Stimulated activated CD8-positive, alpha-beta memory T cell treated with anti-CD3 and anti-CD28 coated beads, Interleukin-15, amount 100 ng/mL, for 48 hours (primary cell): Measurements from ENCODE around the gene RAI1.

Experiments used
- DNase-seq, 2 donors: peaks; one replicate each; pipeline ENCODE4 v3.0.0-alpha.2; 2020; ENCODE audit warnings: low read depth in 2 of 2

RAI1 gene

DNA sequence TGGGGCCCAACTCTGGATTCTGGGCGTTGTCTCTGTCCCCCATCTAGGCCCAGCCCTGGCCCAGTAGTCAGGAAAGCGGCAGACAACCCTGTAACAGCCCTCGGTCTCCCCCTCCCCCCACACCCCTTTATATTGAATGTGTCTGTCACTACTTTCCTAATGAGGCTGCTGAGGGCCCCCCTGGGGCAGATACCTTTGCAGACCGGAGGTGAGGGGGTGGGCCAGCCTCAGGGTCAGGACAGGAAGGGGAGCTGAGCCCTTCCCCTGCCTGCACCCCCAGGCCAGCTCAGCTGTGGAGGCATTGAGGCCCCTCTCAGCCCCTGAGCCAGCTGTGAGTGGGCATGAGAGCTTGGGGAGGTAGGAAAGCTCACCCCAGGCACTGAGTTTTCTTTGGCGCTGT is 17.1 kb downstream of the RAI1 start:
- no peak for DNase-seq

GRCh38 chr17:17698869-17699351 is 17.7 kb downstream of the RAI1 start:
- no peak for DNase-seq

- DNase-seq, result no peak
Observed at GRCh38 chr17:17699491-17699890, 18.2 kb downstream of the RAI1 start.

- no peak for DNase-seq
Observed at GRCh38 chr17:17700251-17700969, 19.2 kb downstream of the RAI1 start.

- DNase-seq, result no peak
Observed at GRCh38 chr17:17701112-17701511, 19.9 kb downstream of the RAI1 start.

DNA sequence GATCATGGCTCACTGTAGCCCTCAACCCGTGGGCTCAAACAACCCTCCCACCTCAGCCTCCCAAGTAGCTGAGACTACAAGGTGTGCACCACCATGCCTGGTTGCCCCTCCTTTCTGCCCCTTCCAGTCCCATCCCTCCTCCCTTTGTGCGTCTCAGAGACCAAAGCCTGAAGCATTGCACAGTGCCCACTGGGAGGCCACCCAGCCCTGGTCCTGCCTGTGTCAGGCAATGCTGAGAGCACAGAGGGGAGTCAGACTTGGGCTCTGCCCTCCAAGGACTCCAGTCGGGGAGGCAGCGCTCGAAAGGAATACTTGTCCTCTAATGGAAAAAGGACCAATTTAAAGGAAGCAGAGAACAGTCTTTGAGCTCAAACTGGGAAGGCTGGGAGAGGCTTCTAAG is 20.4 kb downstream of the RAI1 start:
- DNase-seq, result no peak

GRCh38 chr17:17702449-17703139 is 21.3 kb downstream of the RAI1 start:
- DNase-seq, result no peak

DNA sequence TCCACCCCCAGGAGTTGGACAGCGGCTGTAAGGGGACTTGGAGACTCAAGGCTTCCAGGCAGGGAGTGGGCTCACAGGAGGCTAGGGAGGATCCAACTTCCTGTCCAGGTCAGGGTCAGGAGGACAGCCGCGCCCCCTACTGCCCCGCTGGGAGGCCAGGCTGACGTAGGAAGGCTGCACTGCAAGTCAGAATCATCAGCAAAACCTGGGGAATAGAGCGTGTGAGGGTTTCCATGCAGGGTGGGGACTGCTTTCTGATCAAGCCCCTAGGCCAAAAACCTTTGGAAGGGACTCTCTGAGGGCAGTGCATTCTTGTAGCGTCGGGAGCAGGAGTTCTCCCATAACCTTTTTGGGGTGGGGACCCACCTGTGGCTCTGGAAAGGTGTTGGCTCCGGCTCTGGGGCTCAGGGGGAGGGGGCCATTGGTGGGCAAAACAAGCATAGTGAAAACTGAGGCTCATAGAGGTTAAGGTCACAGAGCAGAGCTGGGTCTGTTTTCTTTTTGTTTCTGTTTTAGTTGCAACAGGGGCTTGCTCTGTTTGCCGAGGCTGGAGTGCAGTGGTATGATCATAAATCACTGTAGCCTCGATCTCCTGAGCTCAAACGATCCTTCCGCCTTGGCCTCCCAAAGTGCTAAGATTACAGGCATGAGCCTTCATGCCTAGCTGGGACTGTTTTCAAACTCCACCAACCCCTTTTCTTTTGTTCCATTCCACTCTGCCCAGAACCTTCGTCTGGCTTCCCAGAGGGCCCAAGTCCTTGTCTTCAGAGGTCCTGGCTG is 22.1 kb downstream of the RAI1 start:
- DNase-seq, result no peak

DNA sequence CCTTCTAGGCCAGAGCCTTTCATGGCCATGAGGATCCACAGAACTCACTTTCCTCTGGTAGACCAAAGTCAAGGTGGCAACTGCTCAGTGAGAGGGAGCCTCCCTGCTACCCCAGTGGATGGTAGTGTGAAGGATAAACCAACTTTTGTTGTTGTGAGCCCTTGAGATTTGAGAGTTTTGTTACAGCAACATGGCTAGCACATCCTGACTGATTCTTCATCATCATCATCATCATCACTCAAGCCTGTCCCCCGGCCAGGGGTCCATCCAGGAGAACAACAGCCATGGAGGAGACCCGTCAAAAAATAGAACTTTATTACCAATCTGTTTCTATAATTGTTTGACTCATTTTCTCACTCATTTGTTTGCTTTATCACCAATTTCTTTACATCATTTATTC is 23.7 kb downstream of the RAI1 start:
- DNase-seq, result no peak

- DNase-seq, result no peak
Observed at GRCh38 chr17:17706140-17707060, 25.1 kb downstream of the RAI1 start.

DNA sequence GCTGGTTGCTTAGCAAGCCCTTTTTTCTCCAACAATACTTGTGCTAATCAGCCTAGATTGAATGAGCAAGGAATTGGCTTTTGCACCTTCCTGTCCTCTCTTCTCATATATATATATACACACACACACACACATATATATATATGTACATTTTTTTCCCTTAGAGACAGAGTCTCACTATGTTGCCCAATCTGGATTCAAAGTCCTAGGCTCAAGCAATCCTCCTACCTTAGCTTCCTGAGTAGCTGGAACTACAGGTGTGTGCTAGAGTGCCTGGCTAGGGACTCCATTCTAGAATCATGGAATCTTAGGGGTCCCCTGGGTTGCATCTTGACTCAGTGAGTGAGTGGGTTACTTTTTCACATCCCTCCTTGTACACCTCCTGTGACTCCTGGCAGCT is 27.0 kb downstream of the RAI1 start:
- no peak for DNase-seq

- no peak for DNase-seq
Observed at GRCh38 chr17:17708816-17709215, 27.6 kb downstream of the RAI1 start.

- DNase-seq, result no peak
Observed at GRCh38 chr17:17709815-17710321, 28.6 kb downstream of the RAI1 start.

DNA sequence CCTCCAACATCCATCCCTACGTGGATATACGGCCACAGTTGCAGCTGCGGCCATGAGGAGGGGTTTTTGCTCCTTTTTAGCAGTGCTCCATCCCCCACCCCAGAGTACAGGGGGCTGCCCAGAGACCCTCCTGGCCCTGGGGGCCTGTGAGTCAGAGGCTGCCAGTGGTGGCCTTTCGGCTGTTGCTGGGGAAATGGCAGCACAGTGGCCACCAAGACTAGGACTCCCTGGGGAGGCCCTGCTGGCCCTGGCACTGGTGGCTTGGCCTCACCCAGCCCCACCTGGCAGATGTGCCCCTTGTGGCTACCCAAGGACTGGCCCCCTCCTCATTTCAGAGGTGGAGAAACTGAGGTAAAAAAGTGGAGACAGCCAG is 29.1 kb downstream of the RAI1 start:
- no peak for DNase-seq

DNA sequence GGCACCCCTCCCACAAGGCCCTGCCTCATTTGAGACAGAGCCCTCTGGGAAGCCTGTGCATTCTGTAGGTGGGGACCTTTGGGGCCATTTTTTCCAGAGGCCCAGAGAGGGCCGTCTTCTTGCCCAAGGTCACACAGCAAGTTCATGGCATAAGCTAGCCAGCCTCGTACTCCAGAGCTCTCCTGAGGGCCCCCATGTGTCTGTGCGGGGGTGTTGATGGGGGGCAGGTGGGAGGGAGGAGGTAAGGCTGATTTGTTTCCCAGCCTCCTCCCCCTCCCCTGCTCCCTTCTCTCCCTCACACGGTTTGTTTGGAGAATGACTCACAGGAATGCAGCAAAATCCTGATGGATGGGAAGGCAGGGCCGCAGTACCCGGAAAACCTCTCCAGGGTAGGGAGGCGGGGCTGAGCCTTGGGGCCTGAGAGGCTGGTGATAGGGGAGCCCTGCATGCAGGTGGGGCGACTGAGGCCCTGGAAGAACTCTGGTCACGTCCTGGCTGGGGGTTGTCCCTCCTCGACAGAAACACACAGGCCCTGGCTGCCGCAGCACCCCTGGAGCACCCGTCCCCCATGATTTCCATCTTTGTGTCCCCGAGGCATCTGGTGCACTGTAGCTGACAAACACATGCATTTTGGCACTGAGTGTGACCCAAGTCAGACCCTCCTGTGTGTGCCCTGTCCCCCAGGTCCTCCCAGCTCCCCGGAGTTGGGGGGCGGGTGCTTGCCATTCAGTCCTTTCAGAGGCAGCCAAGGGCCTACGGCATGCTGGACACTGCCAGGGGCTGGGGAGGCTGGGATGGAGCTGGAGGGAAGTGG is 29.7 kb downstream of the RAI1 start:
- DNase-seq, result no peak

DNA sequence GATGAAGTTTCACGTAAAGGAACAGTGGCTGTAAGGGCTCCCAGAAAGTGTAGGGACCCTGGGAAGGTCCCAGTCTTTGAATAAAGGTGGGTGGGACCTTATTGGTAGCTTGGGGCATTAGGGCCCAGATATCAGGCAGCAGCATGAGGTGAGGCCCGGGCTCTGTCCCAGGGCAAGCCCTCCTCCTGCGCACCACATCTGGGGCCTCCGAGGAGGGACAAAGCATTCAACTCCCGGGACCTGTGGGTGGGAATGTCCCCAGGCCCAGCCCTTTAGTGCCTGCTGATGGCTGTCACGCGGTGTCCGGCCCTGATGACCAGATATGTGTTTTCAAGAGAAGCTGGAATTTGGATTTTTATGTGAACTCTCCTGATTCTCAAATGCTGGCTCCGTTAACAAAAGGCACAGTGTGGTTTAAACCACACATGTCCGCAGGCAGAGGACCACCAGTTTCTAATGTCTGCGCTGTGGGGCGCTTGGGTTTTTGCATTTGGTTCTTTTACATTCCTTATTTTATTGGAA is 30.4 kb downstream of the RAI1 start:
- no peak for DNase-seq

DNA sequence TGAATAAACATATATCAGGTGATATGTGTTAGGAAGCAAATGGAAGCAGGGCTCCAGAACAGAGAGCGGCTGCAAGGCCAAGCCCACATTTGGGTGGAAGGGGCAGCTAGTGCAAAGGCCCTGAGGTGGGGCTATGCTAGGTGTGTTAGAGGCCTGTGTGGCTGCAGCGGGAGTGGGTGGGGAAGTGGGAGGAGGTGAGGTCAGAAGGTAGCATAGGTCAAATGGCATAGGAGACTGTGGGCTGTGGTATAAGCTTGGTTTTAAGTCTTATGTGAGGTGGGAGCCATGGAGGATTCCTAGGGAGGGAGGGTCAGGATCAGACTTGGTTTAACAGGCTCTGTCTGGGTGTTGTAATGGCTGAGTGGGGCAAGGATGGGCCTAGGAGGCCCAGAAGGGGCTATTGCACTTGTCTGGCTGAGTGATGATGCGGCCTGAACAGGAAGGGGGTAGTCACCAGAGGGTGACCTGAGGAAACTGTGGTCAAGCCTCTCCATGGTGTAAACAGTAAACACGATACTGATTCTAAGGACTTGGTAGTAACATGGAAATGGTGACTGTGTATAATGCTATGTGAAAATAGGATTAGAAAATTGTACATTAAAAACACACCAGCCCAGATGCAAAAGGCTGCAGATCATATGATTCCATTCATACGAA is 31.1 kb downstream of the RAI1 start:
- DNase-seq, result no peak

DNA sequence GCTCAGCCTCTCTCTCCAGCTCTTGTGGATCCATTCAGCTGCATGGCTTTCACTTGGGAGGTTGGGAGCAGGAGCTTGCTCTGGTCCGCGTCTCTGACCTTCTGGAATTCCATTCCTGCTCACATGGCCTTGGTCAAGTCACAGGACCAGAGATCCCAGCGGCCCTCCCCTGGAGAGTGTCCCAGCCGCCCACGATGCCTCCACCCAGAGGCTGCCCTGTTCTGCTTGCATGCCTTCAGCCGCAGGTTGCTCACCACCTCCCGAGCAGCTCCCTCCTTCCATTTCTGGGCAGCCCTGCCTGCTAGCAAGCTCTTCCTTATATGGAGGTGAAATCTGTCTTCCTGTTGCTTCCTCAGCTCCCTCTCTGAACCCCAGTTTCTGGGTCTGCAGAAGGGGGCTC is 32.6 kb downstream of the RAI1 start:
- DNase-seq, result no peak

DNA sequence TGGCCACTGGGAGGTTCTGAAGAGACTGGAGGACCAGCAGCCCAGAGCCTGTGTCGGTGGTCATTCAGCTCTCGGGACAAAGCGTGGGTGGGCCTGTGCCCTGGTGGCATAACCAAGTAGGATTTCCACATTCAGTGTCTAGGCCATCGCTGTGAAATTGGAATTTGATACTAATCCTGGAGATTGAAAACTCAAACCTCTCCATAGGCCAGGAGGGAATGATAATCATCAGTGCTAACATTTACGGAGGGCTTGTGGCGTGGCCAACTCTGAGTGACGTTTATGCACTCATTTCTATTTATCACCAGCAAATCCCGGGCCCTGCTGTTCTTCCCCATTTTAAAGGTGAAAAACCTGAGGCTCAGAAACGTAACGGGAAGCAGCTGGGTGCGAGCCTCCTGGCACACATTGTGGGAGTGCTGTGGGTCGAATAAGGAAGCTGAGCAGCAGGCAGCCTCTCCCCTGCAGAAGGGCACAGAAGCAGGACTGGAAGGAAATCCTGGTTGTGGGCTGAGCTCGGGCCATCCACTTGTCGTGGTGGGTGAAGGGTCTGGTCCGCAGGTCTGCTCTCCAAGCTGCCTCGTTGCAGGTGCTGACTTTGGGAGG is 33.1 kb downstream of the RAI1 start:
- DNase-seq, result no peak
